Ovary (tissue), 9 donors: ENCODE measurements around the gene CEP85L. TPM values are rescaled to one million over a fixed set of nuclear protein-coding genes. Genes with fewer than 3 reads are reported as not detected.

Experiments used
- DNase-seq, 5 donors: peaks; one replicate each; pipeline ENCODE4 v3.0.0-alpha.2; 2019 to 2020
- H3K27ac ChIP-seq, 2 donors: fragments of 200-600 bp; one replicate each; pipeline versions ENCODE4 v1.5.1 to v1.8.0; 2019 to 2022
- H3K27me3 ChIP-seq: fragments of 200-600 bp; one replicate; pipeline ENCODE4 v1.8.0; 2022
- H3K36me3 ChIP-seq: fragments of 200-600 bp; sonication (generic); one replicate; pipeline ENCODE4 v1.5.1; 2019
- H3K4me1 ChIP-seq: one replicate; pipeline ENCODE4 v1.8.1; 2013; ENCODE audit warnings: mild to moderate bottlenecking, moderate library complexity; ENCODE audit not compliant: insufficient read depth
- H3K4me3 ChIP-seq: fragments of 200-600 bp; sonication (generic); one replicate; pipeline ENCODE4 v1.5.1; 2017
- H3K9me3 ChIP-seq, 2 donors: fragments of 200-600 bp in 1 of 2; sonication (generic) in 1 of 2; one replicate each; pipeline versions ENCODE4 v1.5.1 to v1.8.1; 2013 to 2019; ENCODE audit warnings: mild to moderate bottlenecking in 1 of 2, moderate library complexity in 1 of 2
- CTCF ChIP-seq, 3 donors: fragments of 450-650 bp in 2 of 3; fragments of 200-600 bp in 1 of 3; IDR thresholded peaks; one replicate each; pipeline versions ENCODE4 v1.5.1 to v1.8.0; 2016 to 2022; ENCODE audit warnings: antibody characterized with exemption in 3 of 3, mild to moderate bottlenecking in 1 of 3
- EP300 ChIP-seq: sonication (generic); formaldehyde crosslinking; IDR thresholded peaks from one replicate; pipeline ENCODE4 v1.6.1; 2017; ENCODE audit warnings: antibody characterized with exemption
- POLR2A ChIP-seq: fragments of 450-650 bp; IDR thresholded peaks from one replicate; pipeline ENCODE4 v1.6.1; 2017; ENCODE audit warnings: antibody characterized with exemption, mild to moderate bottlenecking, moderate library complexity
- WGBS, 3 donors: extraction: QIAGEN DNeasy Blood & Tissue Kit in 1 of 3; methylation state at CpG; one replicate each; pipeline versions ENCODE4 v1.1.5 to v1.1.7; 2013 to 2017; 5-methylcytosine and 5-hydroxymethylcytosine counted together
- intact Hi-C, 4 donors: fragments of 100-400 bp; cut with DNase I; formaldehyde crosslinking; loops; one replicate each; pipeline versions ENCODE4 v1.11.0 to v1.15.1; 2022 to 2023
- polyA plus RNA-seq, 2 donors: library from polyadenylated mRNA; stranded (reverse); fragments of 200-250 nt in 1 of 2; fragments of 350-450 nt in 1 of 2; fragmentation: Illumina TruSeq in 1 of 2; extraction: RNeasy Lipid Tissue Mini Kit (QIAGEN cat#74804) in 1 of 2; gene quantifications; one replicate each; pipeline ENCODE4 v1.2.3, GENCODE V29; 2013 to 2014
- total RNA-seq, 7 donors: library from RNA; depleted of rRNA in 2 of 7; stranded (reverse); fragments of >200 nt in 2 of 7; fragmentation: NEBNext Ultra II Directional in 3 of 7; extraction: Animal tissue kit (Norgen Biotek cat#: 25700) in 3 of 7; gene quantifications; one replicate each; pipeline versions ENCODE4 v1.1.0 to v1.2.4, GENCODE V29; 2016 to 2023
- donor health status: DM: no; HTN: no; CAD: no; lungs with moderate emphysema.
- donor health status: DM: no; HTN: no; CAD: no.
- donor health status: Bipolar disorder and iron deficiency.
- donor health status: DM: yes; HTN: yes; CAD: no.
- donor health status: DM: no; HTN: no; CAD: no.
- donor health status: DM: yes; HTN: yes; CAD: no.

The CEP85L gene
- total and polyA plus RNA-seq, 9 donors = 4.0 to 33.4 (median 24.3) TPM

GRCh38 chr6:118500130-118501015 lies 151.0 kb downstream of the CEP85L start:
- intact Hi-C loops = no loop called here

GRCh38 chr6:118495485-118496280 lies 155.7 kb downstream of the CEP85L start:
- no peaks in the 10 kb centered on the region for H3K27me3 ChIP-seq
- intact Hi-C loops = no loop called here
- 92 to 95% (median 93%) methylated on average over 5 of the region's 5 CpGs for WGBS, 3 donors
- no peak overlapping the region for H3K27ac ChIP-seq
- TF ChIP-seq CTCF (IDR thresholded peaks at IDR 0.05) = no peak
- no peak for TF ChIP-seq EP300
- TF ChIP-seq POLR2A = no peak
- H3K4me1 ChIP-seq = no peaks in the 10 kb centered on the region
- no peak for DNase-seq
- H3K4me3 ChIP-seq = no peak overlapping the region
- H3K36me3 ChIP-seq = no peaks in the 10 kb centered on the region
- H3K9me3 ChIP-seq = no peaks in the 10 kb centered on the region

More at GRCh38 chr6:118500130-118501015, 151.0 kb downstream of the CEP85L start:
- TF ChIP-seq POLR2A = no peak
- no peak for TF ChIP-seq EP300
- TF ChIP-seq CTCF (IDR thresholded peaks at IDR 0.05) = no peak
- 94 to 97% (median 96%) methylated on average over 10 of the region's 10 CpGs for WGBS, 3 donors
- Histone ChIP-seq H3K36me3 (no peaks in the 10 kb centered on the region), H3K4me1 (no peaks in the 10 kb centered on the region), H3K27ac (no peak overlapping the region), H3K4me3 (no peak overlapping the region), H3K27me3 (no peaks in the 10 kb centered on the region), H3K9me3 (no peaks in the 10 kb centered on the region)
- DNase-seq = no peak

GRCh38 chr6:118494091-118494490 lies 157.3 kb downstream of the CEP85L start:
- H3K27ac ChIP-seq = no peak overlapping the region
- no peaks in the 10 kb centered on the region for H3K4me1 ChIP-seq
- 35 to 56% (median 42%) methylated on average over 3 of the region's 3 CpGs for WGBS, 3 donors
- peaks cover 0 to 4% of the 10 kb centered on the region in 2 donors for H3K9me3 ChIP-seq
- H3K4me3 ChIP-seq = no peak overlapping the region
- TF ChIP-seq CTCF (IDR thresholded peaks at IDR 0.05) = no peak
- no peak for TF ChIP-seq POLR2A
- no peak for TF ChIP-seq EP300
- no peaks in the 10 kb centered on the region for H3K36me3 ChIP-seq
- no peak for DNase-seq
- intact Hi-C loops = no loop called here
- H3K27me3 ChIP-seq = no peaks in the 10 kb centered on the region

GRCh38 chr6:118489990-118490389 lies 161.4 kb downstream of the CEP85L start:
- Histone ChIP-seq H3K4me1 (no peaks in the 10 kb centered on the region), H3K9me3 (peaks cover 0 to 10% of the 10 kb centered on the region in 2 donors), H3K27me3 (no peaks in the 10 kb centered on the region), H3K4me3 (no peak overlapping the region), H3K27ac (no peak overlapping the region), H3K36me3 (no peaks in the 10 kb centered on the region)
- TF ChIP-seq EP300 (no peak), CTCF (IDR thresholded peaks at IDR 0.05) (no peak), POLR2A (no peak)
- no peak for DNase-seq
- WGBS, 3 donors = 95 to 96% (median 95%) methylated on average over 3 of the region's 3 CpGs
- intact Hi-C loops = no loop called here
